SK-N-SH treated with all-trans-retinoic acid at 6 μM for 48 hours (cell line): ENCODE results near the gene PLXDC2.

Experiments used
- ATAC-seq: fragments of 200-7000 bp; cut with Tn5 transposase; 3 replicates; pipeline ENCODE4 v1.9.1; 2020; ENCODE audit warnings: mild to moderate bottlenecking, moderate library complexity
- ARNTL ChIP-seq: fragments of 450-650 bp; formaldehyde crosslinking; IDR thresholded peaks from 2 replicates; pipeline ENCODE4 v1.5.0; 2020; ENCODE audit warnings: low read depth, mild to moderate bottlenecking, moderate library complexity, borderline replicate concordance
- BACH2 ChIP-seq: fragments of 250-450 bp; sonication (Bioruptor Pico); IDR thresholded peaks from 2 replicates; pipeline ENCODE4 v1.9.0; 2021; ENCODE audit warnings: mild to moderate bottlenecking, borderline replicate concordance
- CREB5 ChIP-seq: fragments of 250-450 bp; sonication (Bioruptor Pico); IDR thresholded peaks from 2 replicates; pipeline ENCODE4 v1.5.1; 2020; ENCODE audit warnings: low read depth, mild to moderate bottlenecking, moderate library complexity
- GLIS3 ChIP-seq: fragments of 250-450 bp; sonication (Bioruptor Pico); IDR thresholded peaks from 2 replicates; pipeline ENCODE4 v1.5.0; 2020; ENCODE audit warnings: mild to moderate bottlenecking, moderate library complexity
- ISL1 ChIP-seq: fragments of 250-450 bp; sonication (Bioruptor Pico); IDR thresholded peaks from 2 replicates; pipeline ENCODE4 v2.1.2; 2022; ENCODE audit warnings: mild to moderate bottlenecking, moderate library complexity
- OSR1 ChIP-seq: fragments of 250-450 bp; sonication (Bioruptor Pico); IDR thresholded peaks from 2 replicates; pipeline ENCODE4 v1.8.0; 2022; ENCODE audit warnings: moderate library complexity, mild to moderate bottlenecking, inconsistent platforms
- PATZ1 ChIP-seq: fragments of 250-450 bp; sonication (Bioruptor Pico); IDR thresholded peaks from 2 replicates; pipeline ENCODE4 v1.8.0; 2020; ENCODE audit warnings: mild to moderate bottlenecking, moderate library complexity, borderline replicate concordance
- PPARA ChIP-seq: fragments of 250-450 bp; sonication (Bioruptor Pico); IDR thresholded peaks from 2 replicates; pipeline ENCODE4 v1.5.0; 2020; ENCODE audit warnings: mild to moderate bottlenecking, borderline replicate concordance
- RARB ChIP-seq: fragments of 250-450 bp; sonication (Bioruptor Pico); IDR thresholded peaks from 2 replicates; pipeline ENCODE4 v1.8.0; 2021; ENCODE audit warnings: mild to moderate bottlenecking, moderate library complexity
- SNAI2 ChIP-seq: fragments of 250-450 bp; sonication (Bioruptor Pico); IDR thresholded peaks from 2 replicates; pipeline ENCODE4 v1.5.0; 2020; ENCODE audit warnings: mild to moderate bottlenecking, moderate library complexity
- TCF4 ChIP-seq: fragments of 250-450 bp; sonication (Bioruptor Pico); IDR thresholded peaks from 2 replicates; pipeline ENCODE4 v1.8.0; 2021; ENCODE audit warnings: mild to moderate bottlenecking, moderate library complexity, borderline replicate concordance
- ZC3H10 ChIP-seq: fragments of 250-450 bp; sonication (Bioruptor Pico); IDR thresholded peaks from 2 replicates; pipeline ENCODE4 v1.5.1; 2021; ENCODE audit warnings: mild to moderate bottlenecking, moderate library complexity
- ZFP3 ChIP-seq: fragments of 250-450 bp; sonication (Bioruptor Pico); IDR thresholded peaks from 2 replicates; pipeline ENCODE4 v1.5.0; 2020; ENCODE audit warnings: mild to moderate bottlenecking, moderate library complexity
- ZFP30 ChIP-seq: fragments of 450-650 bp; formaldehyde crosslinking; IDR thresholded peaks from 2 replicates; pipeline ENCODE4 v1.5.0; 2022; ENCODE audit warnings: mild to moderate bottlenecking, moderate library complexity
- ZNF565 ChIP-seq: fragments of 450-650 bp; formaldehyde crosslinking; conservative IDR thresholded peaks from 2 replicates; pipeline ENCODE4 v1.5.0; 2020; ENCODE audit warnings: low read depth, mild to moderate bottlenecking, moderate library complexity
- ZNF70 ChIP-seq: fragments of 450-650 bp; formaldehyde crosslinking; IDR thresholded peaks from 2 replicates; pipeline ENCODE4 v1.5.0; 2020; ENCODE audit warnings: mild to moderate bottlenecking, moderate library complexity
- TF ChIP-seq, protein P1 (sequence below): fragments of 250-450 bp; sonication (Bioruptor Pico); IDR thresholded peaks from 2 replicates; pipeline ENCODE4 v1.5.0; 2020; ENCODE audit warnings: mild to moderate bottlenecking, moderate library complexity
- TF ChIP-seq, protein P2 (sequence below): fragments of 250-450 bp; sonication (Bioruptor Pico); IDR thresholded peaks from 2 replicates; pipeline ENCODE4 v1.5.1; 2021; ENCODE audit warnings: mild to moderate bottlenecking, moderate library complexity

The PLXDC2 gene

DNA sequence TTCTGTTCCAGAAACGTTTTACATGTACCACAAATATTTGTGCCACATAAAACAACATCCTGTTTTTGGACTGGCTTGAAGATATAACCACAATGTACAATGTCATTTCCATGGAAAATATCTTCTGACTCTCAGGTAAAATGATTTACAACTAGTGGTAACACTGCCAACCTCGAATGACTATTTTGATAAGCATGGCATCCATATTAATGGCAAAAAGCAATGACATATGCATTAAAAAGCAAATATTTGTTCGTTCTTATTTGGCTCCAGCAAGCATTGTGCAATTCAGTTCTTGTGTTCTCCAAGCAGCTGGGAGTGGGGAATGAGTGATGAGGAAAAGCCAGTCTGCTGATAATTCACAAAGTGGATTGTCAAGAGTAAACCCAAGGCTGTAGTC is 289.0 kb downstream of the PLXDC2 start (continued):
- TF ChIP-seq BACH2 (CRISPR knock-in tag): no peak

DNA sequence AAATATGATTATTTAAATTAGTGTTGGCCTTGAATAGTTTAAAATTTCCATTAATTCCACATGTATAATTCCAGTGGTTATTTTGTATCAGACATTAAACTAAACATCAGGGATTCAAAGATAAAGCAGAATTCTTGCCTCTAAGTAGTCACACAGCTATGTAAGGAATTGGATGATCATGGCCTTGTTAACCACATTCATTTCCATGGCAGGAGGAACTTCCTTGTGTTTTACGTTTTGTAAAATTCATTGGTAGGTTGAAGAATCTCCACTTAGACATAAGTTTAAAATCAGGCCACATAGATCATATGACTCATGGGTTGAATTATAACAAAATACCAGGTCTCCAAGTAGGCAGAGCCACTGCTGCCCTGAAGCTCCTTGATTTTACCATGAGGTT is 289.7 kb downstream of the PLXDC2 start:
- TF ChIP-seq PATZ1: no peak
- TF ChIP-seq ARNTL (CRISPR knock-in tag): no peak
- TF ChIP-seq OSR1 (CRISPR knock-in tag): no peak
- no peak for TF ChIP-seq ZFP3 (CRISPR knock-in tag)
- ATAC-seq: no peak

GRCh38 chr10:20108021-20108420 is 291.8 kb downstream of the PLXDC2 start:
- TF ChIP-seq OSR1 (CRISPR knock-in tag): no peak
- no peak for TF ChIP-seq CREB5 (CRISPR knock-in tag)
- no peak for TF ChIP-seq ZC3H10 (CRISPR knock-in tag)
- no peak for TF ChIP-seq BACH2 (CRISPR knock-in tag)
- no peak for TF ChIP-seq RARB
- no peak for TF ChIP-seq ZNF565
- TF ChIP-seq GLIS3 (CRISPR knock-in tag): no peak
- TF ChIP-seq ARNTL (CRISPR knock-in tag): no peak
- no peak for TF ChIP-seq PATZ1
- TF ChIP-seq ISL1 (CRISPR knock-in tag): no peak
- TF ChIP-seq, all 23 proteins: peak for 0
- no peak for ATAC-seq

GRCh38 chr10:20109613-20110012 is 293.4 kb downstream of the PLXDC2 start:
- no peak for ATAC-seq
- TF ChIP-seq GLIS3 (CRISPR knock-in tag) (no peak), RARB (no peak), ISL1 (CRISPR knock-in tag) (no peak), OSR1 (CRISPR knock-in tag) (no peak), ZFP30 (no peak), ARNTL (CRISPR knock-in tag) (no peak), ZFP3 (CRISPR knock-in tag) (no peak), BACH2 (CRISPR knock-in tag) (no peak), PPARA (CRISPR knock-in tag) (no peak), SNAI2 (CRISPR knock-in tag) (no peak), ZNF70 (CRISPR knock-in tag) (no peak), ZC3H10 (CRISPR knock-in tag) (no peak), TCF4 (CRISPR knock-in tag) (no peak)
- TF ChIP-seq, protein P1, sequence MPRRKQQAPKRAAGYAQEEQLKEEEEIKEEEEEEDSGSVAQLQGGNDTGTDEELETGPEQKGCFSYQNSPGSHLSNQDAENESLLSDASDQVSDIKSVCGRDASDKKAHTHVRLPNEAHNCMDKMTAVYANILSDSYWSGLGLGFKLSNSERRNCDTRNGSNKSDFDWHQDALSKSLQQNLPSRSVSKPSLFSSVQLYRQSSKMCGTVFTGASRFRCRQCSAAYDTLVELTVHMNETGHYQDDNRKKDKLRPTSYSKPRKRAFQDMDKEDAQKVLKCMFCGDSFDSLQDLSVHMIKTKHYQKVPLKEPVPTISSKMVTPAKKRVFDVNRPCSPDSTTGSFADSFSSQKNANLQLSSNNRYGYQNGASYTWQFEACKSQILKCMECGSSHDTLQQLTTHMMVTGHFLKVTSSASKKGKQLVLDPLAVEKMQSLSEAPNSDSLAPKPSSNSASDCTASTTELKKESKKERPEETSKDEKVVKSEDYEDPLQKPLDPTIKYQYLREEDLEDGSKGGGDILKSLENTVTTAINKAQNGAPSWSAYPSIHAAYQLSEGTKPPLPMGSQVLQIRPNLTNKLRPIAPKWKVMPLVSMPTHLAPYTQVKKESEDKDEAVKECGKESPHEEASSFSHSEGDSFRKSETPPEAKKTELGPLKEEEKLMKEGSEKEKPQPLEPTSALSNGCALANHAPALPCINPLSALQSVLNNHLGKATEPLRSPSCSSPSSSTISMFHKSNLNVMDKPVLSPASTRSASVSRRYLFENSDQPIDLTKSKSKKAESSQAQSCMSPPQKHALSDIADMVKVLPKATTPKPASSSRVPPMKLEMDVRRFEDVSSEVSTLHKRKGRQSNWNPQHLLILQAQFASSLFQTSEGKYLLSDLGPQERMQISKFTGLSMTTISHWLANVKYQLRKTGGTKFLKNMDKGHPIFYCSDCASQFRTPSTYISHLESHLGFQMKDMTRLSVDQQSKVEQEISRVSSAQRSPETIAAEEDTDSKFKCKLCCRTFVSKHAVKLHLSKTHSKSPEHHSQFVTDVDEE (CRISPR knock-in tag): no peak
- TF ChIP-seq, protein P2, sequence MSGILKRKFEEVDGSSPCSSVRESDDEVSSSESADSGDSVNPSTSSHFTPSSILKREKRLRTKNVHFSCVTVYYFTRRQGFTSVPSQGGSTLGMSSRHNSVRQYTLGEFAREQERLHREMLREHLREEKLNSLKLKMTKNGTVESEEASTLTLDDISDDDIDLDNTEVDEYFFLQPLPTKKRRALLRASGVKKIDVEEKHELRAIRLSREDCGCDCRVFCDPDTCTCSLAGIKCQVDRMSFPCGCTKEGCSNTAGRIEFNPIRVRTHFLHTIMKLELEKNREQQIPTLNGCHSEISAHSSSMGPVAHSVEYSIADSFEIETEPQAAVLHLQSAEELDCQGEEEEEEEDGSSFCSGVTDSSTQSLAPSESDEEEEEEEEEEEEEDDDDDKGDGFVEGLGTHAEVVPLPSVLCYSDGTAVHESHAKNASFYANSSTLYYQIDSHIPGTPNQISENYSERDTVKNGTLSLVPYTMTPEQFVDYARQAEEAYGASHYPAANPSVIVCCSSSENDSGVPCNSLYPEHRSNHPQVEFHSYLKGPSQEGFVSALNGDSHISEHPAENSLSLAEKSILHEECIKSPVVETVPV (CRISPR knock-in tag): no peak
